ENCODE data around the gene CD22. TPM values are rescaled to one million over a fixed set of nuclear protein-coding genes. Genes with fewer than 3 reads are reported as not detected.

Gene CD22
- total and polyA plus RNA-seq, 10 of the 15 experiments (the other 5 are each of a cell fraction or from before 2014, with no cell fraction given), result 23.0 to 344 (median 181) TPM

GRCh38 chr19:35379992-35380391 lies 51.0 kb downstream of the CD22 start:
- SMC1A ChIA-PET (ENCODE audit: uncharacterized antibody, unreplicated experiment), result interaction anchor here (0.6 to 4.4 kb wide), 6 partner anchors 9 to 80 kb away, joined by 3 to 110 read pairs (median 6); no protein-coding TSS in a partner anchor
- RAD21 ChIA-PET (ENCODE audit: unreplicated experiment), result interaction anchor here (0.5 kb wide), 1 partner anchor 32 kb away, joined by 3 read pairs; no protein-coding TSS in a partner anchor
- no peaks in the 10 kb centered on the region for H4K20me1 ChIP-seq (ENCODE audit: control insufficient read depth, insufficient read depth)
- ATAC-seq (no peak), DNase-seq (ENCODE audit: low read depth, low spot score) (no peak), FAIRE-seq (no peak)
- no peak overlapping the region for H3K9ac ChIP-seq (ENCODE audit: control insufficient read depth, insufficient read depth, low read length)
- H3K4me1 ChIP-seq (ENCODE audit: control insufficient read depth, insufficient read depth, low read length), result peaks cover 27% of the 10 kb centered on the region
- H3K9me3 ChIP-seq (replicated peaks; ENCODE audit: control insufficient read depth, insufficient read depth, low read length), result peaks cover 2% of the 10 kb centered on the region
- WGBS (ENCODE audit: insufficient coverage, insufficient replicate concordance, low lambda C conversion rate, missing lambda C conversion rate), result 23% methylated on average over 1 of the region's 1 CpG
- no peak for TF ChIP-seq E2F4 (IDR thresholded peaks at IDR 0.05; ENCODE audit: low read depth, low read length)
- TF ChIP-seq PBX3 (IDR thresholded peaks at IDR 0.05; ENCODE audit: insufficient replicate concordance, low read depth, low read length), result no peak
- no peak for TF ChIP-seq STAT1 (conservative IDR thresholded peaks at IDR 0.05)
- H2AFZ ChIP-seq (ENCODE audit: control insufficient read depth, low read depth, low read length), result peak overlapping the region; percentile 20; the same call in 1 of the 2 replicates
- H3K36me3 ChIP-seq (ENCODE audit: control insufficient read depth in 2 of 2, insufficient read depth in 2 of 2, low read length in 1 of 2), result no peaks in the 10 kb centered on the region
- no peak overlapping the region for H3K4me3 ChIP-seq
- no TSS peak for BruUV-seq (replicated peaks)
- intact Hi-C loops (cut with micrococcal nuclease; ENCODE audit: unreplicated experiment) (loop anchor here (5.0 kb wide), 1 partner anchor 37 kb away; no protein-coding TSS in a partner anchor), in situ Hi-C loops (cut with MboI) (no loop called here)
- POLR2A ChIA-PET, result no interaction called here
- no peak overlapping the region for H3K4me2 ChIP-seq (ENCODE audit: control insufficient read depth, insufficient read depth)
- CTCF ChIA-PET, result no interaction called here
- no peaks in the 10 kb centered on the region for H3K79me2 ChIP-seq (ENCODE audit: control insufficient read depth, insufficient read depth, low read length)
- no peak overlapping the region for H3K27ac ChIP-seq (ENCODE audit: control insufficient read depth, insufficient read depth)
- no peaks in the 10 kb centered on the region for H3K27me3 ChIP-seq (replicated peaks in 1 of 2; ENCODE audit: control insufficient read depth in 2 of 2, insufficient read depth in 2 of 2, low read length in 1 of 2)
